HCT116 (cell line): ENCODE data around the gene HIP1R. TPM values are rescaled to one million over a fixed set of nuclear protein-coding genes. Genes with fewer than 3 reads are reported as not detected.

ENCODE experiments used
- ATAC-seq: fragments of 200-7000 bp; cut with Tn5 transposase; 2 replicates; pipeline ENCODE4 v1.9.1; 2020; ENCODE audit warnings: mild to moderate bottlenecking, moderate library complexity
- BruUV-seq: library from RNA; stranded (reverse); fragments of 400-500 nt; replicated peaks from 2 replicates; lab custom pipeline; 2021; lab: Mats Ljungman, UMichigan
- CTCF ChIA-PET: fragments of 300-600 bp; sonication (Branson Sonifier 250); formaldehyde crosslinking; loops from one replicate; lab custom pipeline; 2021; ENCODE audit warnings: antibody characterized with exemption; lab: Charles Lee
- POLR2A ChIA-PET: fragments of 300-600, 350-600 bp; sonication (Branson Sonifier 250); formaldehyde crosslinking; loops from one replicate; lab custom pipeline; 2021; ENCODE audit warnings: antibody characterized with exemption; lab: Charles Lee
- RAD21 ChIA-PET, 2 experiments: fragments of 300-600 bp; sonication (Branson Sonifier 250); formaldehyde crosslinking; loops; one replicate each; lab custom pipeline; 2023; ENCODE audit warnings: low total read pairs in 2 of 2; ENCODE audit not compliant: uncharacterized antibody in 2 of 2, unreplicated experiment in 2 of 2, low non-redundant PET in 1 of 2; lab: Charles Lee
- DNase-seq: peaks from one replicate; pipeline ENCODE4 v3.0.0-alpha.2; 2010; ENCODE audit warnings: low read depth, low spot score
- H2AFZ ChIP-seq: fragments of 200-600 bp; shearing (Covaris generic), sonication (generic); 2 replicates; pipeline ENCODE4 v1.6.1; 2017; ENCODE audit warnings: low read depth, mixed run types, mixed read lengths, antibody characterized with exemption, low read length; ENCODE audit not compliant: poor library complexity, severe bottlenecking
- H3K27ac ChIP-seq: 2 replicates; pipeline ENCODE4 v1.5.1; 2012; ENCODE audit warnings: low read depth, low read length
- H3K27me3 ChIP-seq: fragments of 200-600 bp; sonication (generic); 2 replicates; pipeline ENCODE4 v1.6.1; 2016; ENCODE audit warnings: mixed run types, low read length, mixed read lengths; ENCODE audit not compliant: insufficient read depth
- H3K36me3 ChIP-seq, 2 experiments: fragments of 200-500 bp in 1 of 2; fragments of 200-600 bp in 1 of 2; sonication (Bioruptor generic) in 1 of 2; sonication (generic) in 1 of 2; 2 replicates each; pipeline versions ENCODE4 v1.5.1 to v1.6.1; 2014 to 2016; ENCODE audit warnings: low read length in 2 of 2, inconsistent platforms in 1 of 2, mixed read lengths in 1 of 2, mixed run types in 1 of 2; ENCODE audit not compliant: insufficient read depth in 2 of 2, control insufficient read depth in 1 of 2
- H3K4me1 ChIP-seq, 2 experiments: fragments of 200-600 bp in 1 of 2; sonication (generic) in 1 of 2; 2 replicates each; pipeline versions ENCODE4 v1.5.1 to v1.6.1; 2012 to 2017; ENCODE audit warnings: low read length in 2 of 2, inconsistent platforms in 1 of 2, mild to moderate bottlenecking in 1 of 2, mixed read lengths in 1 of 2, mixed run types in 1 of 2, moderate library complexity in 1 of 2; ENCODE audit not compliant: insufficient read depth in 2 of 2, control insufficient read depth in 1 of 2
- H3K4me2 ChIP-seq: fragments of 200-600 bp; sonication (generic); 2 replicates; pipeline ENCODE4 v1.6.1; 2017; ENCODE audit warnings: mixed run types, low read length, mixed read lengths
- H3K4me3 ChIP-seq, 2 experiments: fragments of 200-600 bp in 1 of 2; sonication (generic) in 1 of 2; replicated peaks in 1 of 2; 2 replicates each; pipeline ENCODE4 v1.5.1; 2011 to 2016; ENCODE audit warnings: low read length in 2 of 2, control low read depth in 1 of 2, low read depth in 1 of 2, mild to moderate bottlenecking in 1 of 2, mixed read lengths in 1 of 2, mixed run types in 1 of 2
- H3K79me2 ChIP-seq: fragments of 200-600 bp; sonication (generic); 2 replicates; pipeline ENCODE4 v1.6.1; 2017; ENCODE audit warnings: mild to moderate bottlenecking, mixed run types, low read length, moderate library complexity, mixed read lengths; ENCODE audit not compliant: insufficient read depth
- H3K9ac ChIP-seq: fragments of 200-600 bp; sonication (generic); 2 replicates; pipeline ENCODE4 v1.6.1; 2016; ENCODE audit warnings: low read length, mixed read lengths
- H3K9me2 ChIP-seq: fragments of 200-600 bp; sonication (generic), shearing (Covaris generic); 2 replicates; pipeline ENCODE4 v1.6.1; 2017; ENCODE audit warnings: mixed run types, mild to moderate bottlenecking, moderate library complexity; ENCODE audit not compliant: insufficient read depth
- H3K9me3 ChIP-seq, 2 experiments: fragments of 200-500 bp in 1 of 2; fragments of 200-600 bp in 1 of 2; sonication (Bioruptor generic) in 1 of 2; sonication (generic) in 1 of 2; 2 replicates each; pipeline ENCODE4 v1.6.1; 2014 to 2017; ENCODE audit warnings: low read length in 2 of 2, mixed read lengths in 2 of 2, inconsistent platforms in 1 of 2, low read depth in 1 of 2, mild to moderate bottlenecking in 1 of 2, mixed run types in 1 of 2, moderate library complexity in 1 of 2; ENCODE audit not compliant: control insufficient read depth in 1 of 2, insufficient read depth in 1 of 2
- H4K20me1 ChIP-seq: fragments of 200-600 bp; sonication (generic), shearing (Covaris generic); 2 replicates; pipeline ENCODE4 v1.6.1; 2017; ENCODE audit warnings: mixed run types, mild to moderate bottlenecking, moderate library complexity; ENCODE audit not compliant: insufficient read depth
- ATF3 ChIP-seq: IDR thresholded peaks from 2 replicates; pipeline ENCODE4 v1.6.1; 2012
- CBX3 ChIP-seq: IDR thresholded peaks from 2 replicates; pipeline ENCODE4 v1.6.1; 2012; ENCODE audit warnings: low read depth
- CEBPB ChIP-seq: IDR thresholded peaks from 2 replicates; pipeline ENCODE4 v1.6.1; 2012; ENCODE audit warnings: low read depth
- EGR1 ChIP-seq: IDR thresholded peaks from 2 replicates; pipeline ENCODE4 v1.6.1; 2012; ENCODE audit warnings: low read depth
- ELF1 ChIP-seq: IDR thresholded peaks from 2 replicates; pipeline ENCODE4 v1.6.1; 2012; ENCODE audit warnings: low read depth, borderline replicate concordance
- REST ChIP-seq: IDR thresholded peaks from 2 replicates; pipeline ENCODE4 v1.6.1; 2012; ENCODE audit warnings: low read depth
- SP1 ChIP-seq: IDR thresholded peaks from 2 replicates; pipeline ENCODE4 v1.6.1; 2012; ENCODE audit warnings: low read depth
- SRF ChIP-seq: IDR thresholded peaks from 2 replicates; pipeline ENCODE4 v1.6.1; 2012; ENCODE audit warnings: low read depth
- YY1 ChIP-seq: IDR thresholded peaks from 2 replicates; pipeline ENCODE4 v1.6.1; 2011; ENCODE audit warnings: low read length, low read depth, moderate library complexity, mild to moderate bottlenecking; ENCODE audit not compliant: insufficient replicate concordance; ENCODE audit errors: extremely low read depth
- ZNF274 ChIP-seq: fragments of 200-500 bp; sonication (Bioruptor generic); IDR thresholded peaks from 2 replicates; pipeline ENCODE4 v1.6.1; 2014; ENCODE audit warnings: mild to moderate bottlenecking, low read depth, low read length, inconsistent platforms
- intact Hi-C: fragments of 100-400 bp; cut with micrococcal nuclease; formaldehyde crosslinking; loops from 2 replicates; pipeline ENCODE4 v1.10.0; 2022
- total RNA-seq: library from RNA; stranded (reverse); gene quantifications from one replicate; pipeline ENCODE4 v1.2.1, GENCODE V29; 2021; ENCODE audit not compliant: unreplicated experiment
- TF ChIP-seq, protein P1 (sequence below), 3 experiments: fragments of 200-600 bp in 1 of 3; sonication (generic) in 1 of 3; IDR thresholded peaks in 2 of 3; conservative IDR thresholded peaks in 1 of 3; 2 replicates each; pipeline ENCODE4 v1.5.1; 2012 to 2017; ENCODE audit warnings: low read depth in 2 of 3, low read length in 2 of 3, antibody characterized with exemption in 1 of 3, borderline replicate concordance in 1 of 3, control low read depth in 1 of 3, mild to moderate bottlenecking in 1 of 3, mixed read lengths in 1 of 3, mixed run types in 1 of 3, moderate library complexity in 1 of 3; ENCODE audit not compliant: insufficient read depth in 1 of 3

The HIP1R gene
- total RNA-seq, 1 experiment from 2014 or later = 57.8 TPM

DNA sequence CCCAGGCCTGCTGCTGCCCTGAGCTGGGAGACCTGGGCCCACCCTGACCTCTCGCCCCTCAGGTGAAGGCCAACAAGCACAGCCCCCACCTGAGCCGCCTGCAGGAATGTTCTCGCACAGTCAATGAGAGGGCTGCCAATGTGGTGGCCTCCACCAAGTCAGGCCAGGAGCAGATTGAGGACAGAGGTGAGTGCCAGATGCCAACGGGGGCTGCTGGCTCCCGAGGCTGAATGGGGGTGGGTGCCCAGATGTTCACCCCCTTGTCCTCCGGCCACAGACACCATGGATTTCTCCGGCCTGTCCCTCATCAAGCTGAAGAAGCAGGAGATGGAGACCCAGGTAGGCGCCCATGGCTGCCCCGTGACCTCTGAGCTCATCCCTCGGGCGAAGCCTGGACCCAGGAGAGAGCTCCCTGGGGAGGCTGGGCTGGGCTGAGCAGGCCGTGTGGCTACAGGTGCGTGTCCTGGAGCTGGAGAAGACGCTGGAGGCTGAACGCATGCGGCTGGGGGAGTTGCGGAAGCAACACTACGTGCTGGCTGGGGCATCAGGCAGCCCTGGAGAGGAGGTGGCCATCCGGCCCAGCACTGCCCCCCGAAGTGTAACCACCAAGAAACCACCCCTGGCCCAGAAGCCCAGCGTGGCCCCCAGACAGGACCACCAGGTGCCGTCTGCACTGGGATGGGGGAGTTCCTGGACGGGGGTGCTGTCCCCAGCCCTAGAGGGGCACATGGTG, 25.8 kb downstream of the HIP1R start:
- H3K4me3 ChIP-seq = no peak overlapping the region
- H3K4me1 ChIP-seq = no peaks in the 10 kb centered on the region
- H3K9me3 ChIP-seq = no peaks in the 10 kb centered on the region
- H3K27ac ChIP-seq = no peak overlapping the region
- ChIA-PET CTCF (interaction anchor here (1.1 to 3.6 kb wide), 6 partner anchors 85 to 377 kb away, joined by 3 to 17 read pairs (median 11); partner anchors contain the start of gene ABCB9), POLR2A (interaction anchor here (1.1 kb wide), 1 partner anchor 86 kb away, joined by 5 read pairs; no protein-coding TSS in a partner anchor), RAD21 (no interaction called here)
- no peak overlapping the region for H3K4me2 ChIP-seq
- TF ChIP-seq SP1 (no peak), REST (no peak), ELF1 (no peak), CEBPB (no peak), CBX3 (no peak), ZNF274 (no peak), ATF3 (no peak), EGR1 (no peak), YY1 (no peak), SRF (no peak)
- TF ChIP-seq, protein P1, sequence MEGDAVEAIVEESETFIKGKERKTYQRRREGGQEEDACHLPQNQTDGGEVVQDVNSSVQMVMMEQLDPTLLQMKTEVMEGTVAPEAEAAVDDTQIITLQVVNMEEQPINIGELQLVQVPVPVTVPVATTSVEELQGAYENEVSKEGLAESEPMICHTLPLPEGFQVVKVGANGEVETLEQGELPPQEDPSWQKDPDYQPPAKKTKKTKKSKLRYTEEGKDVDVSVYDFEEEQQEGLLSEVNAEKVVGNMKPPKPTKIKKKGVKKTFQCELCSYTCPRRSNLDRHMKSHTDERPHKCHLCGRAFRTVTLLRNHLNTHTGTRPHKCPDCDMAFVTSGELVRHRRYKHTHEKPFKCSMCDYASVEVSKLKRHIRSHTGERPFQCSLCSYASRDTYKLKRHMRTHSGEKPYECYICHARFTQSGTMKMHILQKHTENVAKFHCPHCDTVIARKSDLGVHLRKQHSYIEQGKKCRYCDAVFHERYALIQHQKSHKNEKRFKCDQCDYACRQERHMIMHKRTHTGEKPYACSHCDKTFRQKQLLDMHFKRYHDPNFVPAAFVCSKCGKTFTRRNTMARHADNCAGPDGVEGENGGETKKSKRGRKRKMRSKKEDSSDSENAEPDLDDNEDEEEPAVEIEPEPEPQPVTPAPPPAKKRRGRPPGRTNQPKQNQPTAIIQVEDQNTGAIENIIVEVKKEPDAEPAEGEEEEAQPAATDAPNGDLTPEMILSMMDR (IDR thresholded peaks at IDR 0.05 in 2 of 3, conservative IDR thresholded peaks at IDR 0.05 in 1 of 3; ENCODE audit: borderline replicate concordance in 1 of 3, insufficient read depth in 1 of 3, low read depth in 2 of 3, low read length in 2 of 3) = no peak
- no peak for DNase-seq
- ATAC-seq = no peak
- H3K79me2 ChIP-seq = no peaks in the 10 kb centered on the region; the same call in 1 of the 2 replicates
- no peak overlapping the region for H3K9ac ChIP-seq
- H2AFZ ChIP-seq = no peak overlapping the region
- no peaks in the 10 kb centered on the region for H3K27me3 ChIP-seq
- H4K20me1 ChIP-seq = no peaks in the 10 kb centered on the region
- BruUV-seq = no TSS peak
- peaks cover 0 to 8% of the 10 kb centered on the region in 2 experiments; a peak in 3 of 4 replicates for H3K36me3 ChIP-seq
- H3K9me2 ChIP-seq = no peaks in the 10 kb centered on the region
- intact Hi-C loops = loop anchor here (1.0 to 5.0 kb wide), 3 partner anchors 69 to 222 kb away; no protein-coding TSS in a partner anchor
